GM12878 (cell line): ENCODE results near the gene EVI2B.
"Not testable (repeated sequence)": the region's sequence is repeated elsewhere in the genome, so short reads cannot be mapped to it uniquely, and the experiment has no call there.

Experiments
- POLR2A ChIP-seq: IDR thresholded peaks from 2 replicates; pipeline ENCODE4 v1.6.1; 2011; ENCODE audit warnings: low read depth, mild to moderate bottlenecking, low read length
- RAD21 ChIP-seq: IDR thresholded peaks from 2 replicates; pipeline ENCODE4 v1.6.1; 2011; ENCODE audit warnings: mild to moderate bottlenecking, low read depth, low read length, moderate library complexity; ENCODE audit not compliant: insufficient read depth
- TF ChIP-seq, protein P1 (sequence below): IDR thresholded peaks from 2 replicates; pipeline ENCODE4 v1.6.1; 2012; ENCODE audit warnings: low read depth, low read length, improper control_type of control experiment
- TF ChIP-seq, protein P2 (sequence below): fragments of 450-650 bp; formaldehyde crosslinking; IDR thresholded peaks from 2 replicates; pipeline ENCODE4 v1.5.0; 2022; ENCODE audit warnings: mild to moderate bottlenecking, missing genetic modification characterization

DNA sequence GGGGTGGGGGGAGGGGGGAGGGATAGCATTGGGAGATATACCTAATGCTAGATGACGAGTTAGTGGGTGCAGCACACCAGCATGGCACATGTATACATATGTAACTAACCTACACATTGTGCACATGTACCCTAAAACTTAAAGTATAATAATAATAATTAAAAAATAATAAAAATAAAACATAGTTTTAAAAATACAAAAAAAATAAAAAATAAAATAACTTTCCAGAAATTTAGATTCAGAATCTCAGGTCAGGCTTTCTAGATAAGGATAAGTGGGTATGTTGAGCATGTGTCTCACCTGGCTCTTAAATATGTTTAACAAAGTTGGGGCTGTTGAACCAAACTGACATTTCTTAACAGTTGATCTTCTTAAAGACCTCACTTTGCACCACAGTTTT, 25.9 kb downstream of the EVI2B start:
- TF ChIP-seq, protein P1, sequence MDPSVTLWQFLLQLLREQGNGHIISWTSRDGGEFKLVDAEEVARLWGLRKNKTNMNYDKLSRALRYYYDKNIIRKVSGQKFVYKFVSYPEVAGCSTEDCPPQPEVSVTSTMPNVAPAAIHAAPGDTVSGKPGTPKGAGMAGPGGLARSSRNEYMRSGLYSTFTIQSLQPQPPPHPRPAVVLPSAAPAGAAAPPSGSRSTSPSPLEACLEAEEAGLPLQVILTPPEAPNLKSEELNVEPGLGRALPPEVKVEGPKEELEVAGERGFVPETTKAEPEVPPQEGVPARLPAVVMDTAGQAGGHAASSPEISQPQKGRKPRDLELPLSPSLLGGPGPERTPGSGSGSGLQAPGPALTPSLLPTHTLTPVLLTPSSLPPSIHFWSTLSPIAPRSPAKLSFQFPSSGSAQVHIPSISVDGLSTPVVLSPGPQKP, result not testable (repeated sequence)
- not testable (repeated sequence) for TF ChIP-seq POLR2A, RAD21
- TF ChIP-seq, protein P2, sequence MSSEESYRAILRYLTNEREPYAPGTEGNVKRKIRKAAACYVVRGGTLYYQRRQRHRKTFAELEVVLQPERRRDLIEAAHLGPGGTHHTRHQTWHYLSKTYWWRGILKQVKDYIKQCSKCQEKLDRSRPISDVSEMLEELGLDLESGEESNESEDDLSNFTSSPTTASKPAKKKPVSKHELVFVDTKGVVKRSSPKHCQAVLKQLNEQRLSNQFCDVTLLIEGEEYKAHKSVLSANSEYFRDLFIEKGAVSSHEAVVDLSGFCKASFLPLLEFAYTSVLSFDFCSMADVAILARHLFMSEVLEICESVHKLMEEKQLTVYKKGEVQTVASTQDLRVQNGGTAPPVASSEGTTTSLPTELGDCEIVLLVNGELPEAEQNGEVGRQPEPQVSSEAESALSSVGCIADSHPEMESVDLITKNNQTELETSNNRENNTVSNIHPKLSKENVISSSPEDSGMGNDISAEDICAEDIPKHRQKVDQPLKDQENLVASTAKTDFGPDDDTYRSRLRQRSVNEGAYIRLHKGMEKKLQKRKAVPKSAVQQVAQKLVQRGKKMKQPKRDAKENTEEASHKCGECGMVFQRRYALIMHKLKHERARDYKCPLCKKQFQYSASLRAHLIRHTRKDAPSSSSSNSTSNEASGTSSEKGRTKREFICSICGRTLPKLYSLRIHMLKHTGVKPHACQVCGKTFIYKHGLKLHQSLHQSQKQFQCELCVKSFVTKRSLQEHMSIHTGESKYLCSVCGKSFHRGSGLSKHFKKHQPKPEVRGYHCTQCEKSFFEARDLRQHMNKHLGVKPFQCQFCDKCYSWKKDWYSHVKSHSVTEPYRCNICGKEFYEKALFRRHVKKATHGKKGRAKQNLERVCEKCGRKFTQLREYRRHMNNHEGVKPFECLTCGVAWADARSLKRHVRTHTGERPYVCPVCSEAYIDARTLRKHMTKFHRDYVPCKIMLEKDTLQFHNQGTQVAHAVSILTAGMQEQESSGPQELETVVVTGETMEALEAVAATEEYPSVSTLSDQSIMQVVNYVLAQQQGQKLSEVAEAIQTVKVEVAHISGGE (CRISPR knock-in tag), result not testable (repeated sequence)
